Neural progenitor cell (in vitro differentiated cells): ENCODE measurements around the gene SPATA31C1.
"Not testable (repeated sequence)": the region's sequence is repeated elsewhere in the genome, so short reads cannot be mapped to it uniquely, and the experiment has no call there.

Source experiments
- CTCF ChIP-seq: fragments of 200-600 bp; sonication (generic); IDR thresholded peaks from 2 replicates; pipeline ENCODE4 v1.5.1; 2017; ENCODE audit warnings: antibody characterized with exemption, mild to moderate bottlenecking
- EZH2 ChIP-seq: fragments of 200-600 bp; sonication (generic); IDR thresholded peaks from 2 replicates; pipeline ENCODE4 v1.6.1; 2017; ENCODE audit warnings: antibody characterized with exemption, mild to moderate bottlenecking, moderate library complexity
- EZH2phosphoT487 ChIP-seq: fragments of 200-600 bp; sonication (generic); IDR thresholded peaks from 2 replicates; pipeline ENCODE4 v1.6.1; 2017; ENCODE audit warnings: antibody characterized with exemption

GRCh38 chr9:87937918-87938317, 20.2 kb downstream of the SPATA31C1 start:
- not testable (repeated sequence) for TF ChIP-seq CTCF, EZH2, EZH2phosphoT487
